Activated T-cell treated with anti-CD3 and anti-CD28 coated beads for 24 hours (primary cell): ENCODE measurements around the gene KLK8.
"Not testable (repeated sequence)": the region's sequence is repeated elsewhere in the genome, so short reads cannot be mapped to it uniquely, and the experiment has no call there.

Experiments
- DNase-seq: peaks from one replicate; pipeline ENCODE4 v3.0.0-alpha.2; 2020; ENCODE audit warnings: low read depth

The KLK8 gene

DNA sequence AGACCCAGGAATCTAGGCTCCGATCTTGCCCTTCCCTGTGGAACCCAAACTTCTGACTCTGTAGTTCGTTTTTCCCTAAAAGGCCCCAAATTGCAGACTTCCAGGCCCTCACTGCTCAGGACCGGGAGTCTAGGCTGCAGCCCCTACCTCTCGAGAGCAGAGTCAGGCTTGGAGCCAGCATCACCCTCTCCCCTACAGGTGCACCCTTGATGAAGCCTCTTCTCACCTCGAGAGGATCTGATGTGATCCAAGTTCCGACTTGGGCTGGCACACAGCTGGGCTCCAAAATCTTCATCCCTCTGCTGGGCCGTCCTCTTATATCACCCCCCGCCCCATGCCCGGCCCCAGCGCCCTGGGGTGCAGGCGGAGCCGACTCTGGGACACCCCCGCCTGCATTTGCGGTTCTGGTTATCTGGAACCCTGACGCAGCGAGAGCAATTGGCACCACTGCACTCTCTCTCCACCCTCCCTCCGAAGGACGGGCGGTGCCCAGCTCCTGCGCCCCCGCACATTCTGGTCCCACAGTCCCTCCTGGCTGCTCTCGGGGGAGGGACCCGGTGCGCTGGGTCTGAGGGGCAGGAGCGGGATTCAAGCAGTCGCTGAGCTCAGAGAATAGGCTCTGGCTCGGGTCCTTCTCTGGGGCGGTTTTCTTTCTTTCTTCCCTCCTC, 17.6 kb downstream of the KLK8 start, which contains the start of gene KLK7:
Gene KLK7 (minus strand): TSS at position 293 of the 668 bp plus-strand sequence. CDS start 1,518 bp downstream, outside the sequence.
- no peak for DNase-seq

DNA sequence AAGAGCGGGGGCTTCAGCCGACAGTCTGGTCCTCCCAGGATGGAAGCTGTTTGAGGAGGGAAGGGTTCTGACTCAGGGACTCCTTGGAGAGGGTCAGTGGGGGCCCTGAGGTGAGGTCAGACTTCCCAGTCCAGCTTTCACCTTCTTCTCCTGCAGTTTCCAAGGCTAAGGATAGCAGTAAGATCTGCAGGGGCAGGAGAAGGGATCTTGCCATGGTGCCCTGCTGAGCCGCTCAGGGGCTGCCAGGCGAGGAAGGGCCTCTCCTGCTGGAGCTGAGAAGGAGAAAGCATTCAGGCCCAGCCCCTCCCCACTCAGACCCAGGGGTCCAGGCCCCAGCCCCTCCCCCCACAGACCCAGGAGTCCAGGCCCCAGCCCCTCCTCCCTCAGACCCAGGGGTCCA, 19.2 kb downstream of the KLK8 start:
- DNase-seq: no peak

DNA sequence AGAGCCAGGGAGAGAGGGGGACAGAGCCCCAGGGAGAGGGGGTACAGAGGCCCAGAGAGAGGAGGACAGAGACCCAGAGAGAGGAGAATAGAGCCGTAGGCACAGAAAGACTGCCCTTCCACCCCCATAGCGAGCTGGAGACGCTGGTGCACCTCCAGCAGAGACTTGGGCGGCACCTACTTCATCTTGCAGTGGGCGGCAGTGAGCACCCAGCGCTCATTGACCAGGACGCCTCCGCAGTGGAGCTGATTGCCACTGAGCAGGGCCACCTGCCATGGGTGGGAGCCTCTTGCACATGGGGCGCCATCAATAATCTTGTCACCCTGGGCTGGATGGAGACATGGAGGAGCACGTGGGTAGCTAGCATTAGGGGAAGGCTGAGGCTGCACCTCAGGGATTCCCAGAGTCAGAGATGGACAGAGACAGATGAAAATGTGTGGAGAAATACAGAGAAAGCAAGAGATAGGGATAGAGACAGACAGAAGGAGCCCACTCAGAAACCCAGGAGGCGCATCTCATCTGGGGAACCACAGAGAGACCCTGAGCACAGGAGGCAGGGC, 19.7 kb downstream of the KLK8 start:
- no peak for DNase-seq

GRCh38 chr19:50980208-50980607, 21.2 kb downstream of the KLK8 start:
- no peak for DNase-seq

- no peak for DNase-seq
Measured at GRCh38 chr19:50979758-50980157, 21.6 kb downstream of the KLK8 start.

DNA sequence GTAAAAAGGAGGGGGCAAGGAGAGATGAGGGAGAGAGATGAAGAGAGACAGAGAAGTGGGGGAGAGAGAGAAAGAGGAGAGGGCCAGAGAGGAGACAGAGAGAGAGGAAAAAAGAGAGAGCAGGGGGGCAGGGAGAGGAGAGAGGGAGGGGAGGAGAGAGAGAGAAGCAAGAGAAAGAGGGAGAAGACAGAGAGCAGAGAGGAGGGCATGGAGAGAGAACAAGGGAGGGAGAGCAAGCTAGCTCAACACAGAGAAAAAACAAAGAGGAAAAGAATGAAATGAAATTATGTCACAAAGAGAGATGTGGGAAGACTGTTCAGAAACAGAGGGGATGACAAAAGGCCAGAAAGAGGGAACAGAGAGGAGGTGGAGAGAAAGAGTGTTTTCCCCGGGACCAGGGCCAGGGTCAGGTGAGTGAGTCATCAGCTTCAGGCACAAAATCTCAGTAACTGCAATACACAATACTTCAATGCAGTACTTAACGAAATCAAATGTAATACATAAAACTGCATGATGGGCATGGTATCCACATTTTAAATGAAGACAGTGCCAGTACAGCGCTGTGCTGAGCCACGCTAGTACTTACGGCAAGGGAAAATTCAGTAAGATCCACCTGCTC, 22.5 kb downstream of the KLK8 start:
- no peak for DNase-seq

GRCh38 chr19:50977626-50978025, 23.8 kb downstream of the KLK8 start:
- no peak for DNase-seq

DNA sequence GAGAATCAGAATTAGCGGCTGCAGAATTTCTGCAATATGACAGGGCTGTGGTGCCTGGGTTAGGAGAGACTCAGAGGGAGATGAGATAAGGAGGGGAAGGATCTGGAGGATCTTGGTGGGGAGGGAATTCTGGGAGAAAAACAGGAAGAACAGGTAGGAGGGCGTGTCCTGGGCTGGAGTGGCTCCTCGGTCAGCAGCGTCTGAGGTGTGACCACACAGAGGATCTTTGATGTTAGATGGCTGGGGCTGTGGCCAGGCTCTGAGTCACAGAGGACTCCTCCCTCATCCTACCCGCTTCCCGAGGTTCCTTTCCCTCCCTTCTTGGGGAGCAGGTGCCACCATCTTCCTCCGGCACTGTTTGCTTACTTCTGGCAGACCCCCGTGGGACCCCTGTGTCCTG, 25.6 kb downstream of the KLK8 start:
- DNase-seq: no peak

GRCh38 chr19:50974702-50975556, 26.5 kb downstream of the KLK8 start:
- no peak for DNase-seq

DNA sequence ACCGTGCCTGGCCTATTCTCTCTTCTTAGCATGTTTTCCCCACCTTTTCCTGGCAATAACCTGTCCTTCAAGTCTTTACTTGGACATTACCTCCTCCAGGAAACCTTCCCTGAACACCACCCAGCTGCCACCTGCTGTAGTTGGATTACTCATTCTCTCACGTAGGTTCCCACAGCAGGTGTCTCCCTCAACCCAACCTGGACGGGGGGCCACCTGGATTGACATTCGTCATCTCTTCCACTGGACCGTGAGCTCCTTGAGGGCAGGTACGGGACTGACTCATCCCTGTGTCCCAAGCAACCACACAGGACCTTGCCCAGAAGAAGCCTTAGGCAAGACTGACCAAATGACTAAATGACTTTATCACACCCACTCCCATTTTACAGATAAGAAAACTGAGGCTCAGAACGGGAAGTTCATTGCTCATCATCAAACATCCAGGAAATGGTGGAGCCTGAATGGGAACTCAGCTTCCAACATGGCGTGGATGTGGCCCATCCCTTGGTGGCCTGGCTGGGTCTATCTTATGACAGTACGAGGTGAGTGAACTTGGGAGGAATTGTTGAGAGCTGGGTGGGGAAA, 28.5 kb downstream of the KLK8 start:
- no peak for DNase-seq

- not testable (repeated sequence) for DNase-seq
Measured at GRCh38 chr19:50969810-50970209, 31.6 kb downstream of the KLK8 start.

- no peak for DNase-seq
Measured at GRCh38 chr19:50969413-50969760, 32.0 kb downstream of the KLK8 start, which contains the start of gene KLK6. KLK6 (minus strand) TSS chr19:50969591; CDS start chr19:50968104, 1,487 bp downstream.

DNA sequence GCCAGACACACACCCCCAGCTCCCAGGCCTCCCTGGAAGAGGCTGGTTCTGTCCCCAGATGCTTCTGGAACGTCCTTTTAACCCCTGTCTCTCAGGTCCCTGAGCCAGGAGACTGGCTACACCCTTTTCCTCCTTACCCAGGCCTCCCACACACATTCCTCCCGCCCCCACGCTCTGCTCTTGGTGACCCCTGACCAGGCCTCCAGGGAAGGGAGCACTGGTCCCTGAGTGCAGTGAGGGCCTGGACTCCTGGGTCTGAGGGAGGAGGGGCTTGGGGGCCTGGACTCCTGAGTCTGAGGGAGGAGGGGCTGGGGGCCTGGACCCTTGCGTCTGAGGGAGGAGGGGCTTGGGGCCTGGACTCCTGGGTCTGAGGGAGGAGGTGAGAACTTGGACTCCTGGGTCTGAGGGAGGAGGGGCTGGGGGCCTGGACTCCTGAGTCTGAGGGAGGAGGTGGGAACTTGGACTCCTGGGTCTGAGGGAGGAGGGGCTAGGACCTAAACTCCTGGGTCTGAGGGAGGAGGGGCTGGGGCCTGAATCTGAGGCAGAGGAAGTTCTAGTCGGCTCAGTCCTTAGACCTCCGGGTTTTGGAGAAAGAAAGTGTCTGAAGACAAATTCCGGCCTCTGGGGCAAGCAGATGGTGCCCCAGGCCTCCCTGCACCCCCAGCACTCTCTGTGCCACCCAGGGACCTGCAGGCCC, 32.5 kb downstream of the KLK8 start:
- DNase-seq: no peak

DNA sequence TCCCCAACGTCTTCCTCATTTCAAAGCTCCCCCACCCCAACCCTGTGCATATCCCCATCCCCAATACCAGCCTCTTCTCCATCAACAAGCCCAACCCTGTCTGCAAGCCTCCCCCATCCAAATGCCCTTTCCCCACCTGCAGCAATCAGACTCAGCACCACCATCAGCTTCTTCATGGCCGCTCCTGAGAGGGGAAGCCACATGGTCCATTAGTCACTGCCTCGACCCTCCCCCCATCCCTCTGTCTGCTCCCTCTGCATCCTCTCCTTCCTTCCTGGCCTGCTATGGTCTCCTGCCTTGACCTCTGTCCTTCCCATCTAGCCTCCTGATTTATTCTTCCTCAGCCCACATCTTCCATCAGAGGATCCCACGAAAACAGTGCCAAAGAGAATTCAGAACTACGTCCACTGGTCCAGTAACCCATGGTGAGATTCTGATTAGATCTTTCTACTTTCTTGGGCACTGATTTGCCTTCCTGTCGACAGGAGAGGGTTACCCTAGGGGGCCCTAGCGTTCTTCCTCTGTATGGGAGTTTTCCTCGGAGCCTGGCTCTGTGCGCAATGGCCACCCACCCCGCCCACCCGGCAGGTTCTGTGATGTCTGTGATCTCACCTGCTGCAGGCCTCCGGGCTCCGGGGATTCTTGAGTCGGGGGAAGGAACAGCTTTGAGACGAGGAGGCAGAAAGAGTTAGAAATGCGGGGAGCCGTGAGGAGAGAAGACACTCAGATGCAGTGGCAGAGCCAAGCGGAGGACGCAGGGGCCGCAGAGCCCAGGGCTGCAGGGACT, 33.3 kb downstream of the KLK8 start:
- no peak for DNase-seq

DNA sequence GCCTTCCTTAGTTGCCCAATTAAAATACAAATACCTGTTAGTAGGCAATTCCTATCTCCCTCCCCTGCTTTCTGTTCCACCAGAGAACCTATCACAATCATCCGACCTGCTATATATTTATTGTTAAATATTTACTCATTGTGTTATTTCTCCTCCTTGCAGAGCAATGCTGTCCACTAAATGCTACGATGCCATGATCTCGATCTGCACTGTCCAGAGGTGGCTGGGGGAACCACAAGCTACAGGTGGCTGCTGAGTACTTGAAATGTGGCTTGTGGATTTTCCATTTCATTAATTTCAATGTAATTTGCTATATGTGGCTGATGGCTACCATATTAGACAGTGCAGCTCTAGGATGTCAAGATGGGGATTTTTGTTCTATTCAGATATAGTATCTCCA, 37.1 kb downstream of the KLK8 start:
- DNase-seq: no peak

DNA sequence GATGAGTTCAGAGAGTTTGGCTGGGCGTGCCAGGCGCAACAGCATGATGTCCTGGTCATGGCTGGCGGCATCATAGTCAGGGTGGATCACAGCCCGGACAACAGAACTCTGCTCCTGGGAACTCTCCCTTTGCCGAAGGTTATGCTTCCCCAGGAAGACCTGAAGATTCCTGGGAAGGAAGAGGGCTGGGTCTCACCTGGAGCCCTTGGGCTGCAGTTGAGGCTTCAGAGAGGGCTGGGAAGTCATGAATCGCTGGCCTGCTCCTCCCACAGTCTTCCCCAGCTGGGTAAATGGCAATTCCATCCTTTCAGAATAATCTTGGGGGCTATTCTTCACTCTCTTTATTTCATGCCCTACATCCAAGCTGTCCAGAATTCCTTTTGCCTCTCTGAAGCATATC, 38.0 kb downstream of the KLK8 start:
- no peak for DNase-seq

- DNase-seq: no peak
Measured at GRCh38 chr19:50962245-50962644, 39.2 kb downstream of the KLK8 start.

DNA sequence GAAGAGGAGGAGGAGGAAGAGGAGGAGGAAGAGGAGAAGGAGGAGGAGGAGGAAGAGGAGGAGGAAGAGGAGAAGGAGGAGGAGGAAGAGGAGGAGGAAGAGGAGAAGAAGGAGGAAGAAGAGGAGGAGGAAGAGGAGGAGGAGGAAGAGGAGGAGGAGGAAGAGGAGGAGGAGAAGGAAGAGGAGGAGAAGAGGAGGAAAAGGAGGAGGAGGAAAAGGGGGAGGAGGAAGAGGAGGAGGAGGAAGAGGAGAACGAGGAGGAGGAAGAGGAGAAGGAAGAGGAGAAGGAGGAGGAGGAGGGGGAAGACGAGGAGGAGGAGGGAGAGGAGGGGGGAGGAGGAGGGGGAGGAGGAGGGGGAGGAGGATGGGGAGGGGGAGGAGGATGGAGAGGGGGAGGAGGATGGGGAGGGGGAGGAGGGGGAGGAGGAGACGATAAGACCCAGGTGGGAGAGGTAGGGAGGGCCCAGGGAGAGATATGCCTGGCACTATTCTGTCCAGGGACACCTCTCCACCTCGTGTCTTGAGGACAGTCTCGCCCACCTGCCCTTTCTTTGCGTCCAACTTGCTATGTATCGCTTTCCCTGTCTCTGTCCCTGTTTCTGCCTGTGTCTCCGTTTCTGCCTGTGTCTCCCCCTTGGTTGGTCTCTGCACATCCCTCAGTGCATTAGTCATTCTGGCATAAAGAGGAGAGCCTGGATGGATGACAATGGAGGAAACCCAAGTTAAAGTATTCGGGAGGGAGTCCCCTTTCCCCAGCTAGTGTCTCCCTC, 41.5 kb downstream of the KLK8 start:
- DNase-seq: no peak

DNA sequence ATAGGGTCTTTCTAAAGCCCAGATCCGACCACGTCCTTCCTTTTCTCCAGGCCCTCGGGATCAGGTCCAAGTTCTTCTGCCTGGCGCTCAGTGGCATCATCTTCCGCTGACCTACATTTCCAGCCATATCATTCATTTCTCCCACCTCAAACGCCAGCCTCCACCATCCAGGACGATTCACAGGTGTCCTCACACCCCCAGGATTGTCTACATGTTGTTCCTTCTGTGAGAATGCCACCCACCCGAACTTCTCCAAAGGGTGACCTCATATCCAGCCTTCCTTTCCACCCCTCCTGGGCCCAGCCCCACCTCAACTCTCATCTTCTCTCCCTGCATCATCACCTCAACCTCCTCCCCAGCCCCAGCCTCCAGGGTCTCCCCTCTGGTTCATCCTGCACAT, 43.8 kb downstream of the KLK8 start:
- DNase-seq: no peak

DNA sequence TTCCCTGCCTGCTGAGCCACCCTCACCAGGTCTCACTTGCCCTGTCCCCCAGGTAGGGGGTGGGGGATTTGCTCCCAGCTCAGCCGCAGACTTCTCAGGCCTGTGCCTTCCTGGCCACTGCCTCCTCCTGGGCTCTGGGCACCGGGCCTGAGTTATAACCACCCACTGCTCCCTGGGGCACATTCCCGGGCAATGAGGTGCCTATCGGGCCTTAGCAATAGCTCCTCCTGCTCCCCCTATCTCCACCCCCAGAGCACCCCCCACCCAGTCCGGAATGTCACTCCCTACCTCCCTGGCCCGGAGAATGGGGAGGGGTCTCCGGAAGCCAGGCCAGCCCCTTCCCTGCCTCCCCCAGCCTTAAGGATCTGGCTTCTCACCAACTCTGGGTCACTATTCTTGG, 48.5 kb downstream of the KLK8 start, which contains the start of gene KLK5:
Gene KLK5 (minus strand): TSS at position 129 of the 400 bp plus-strand sequence. CDS start 381 bp downstream, outside the sequence.
- no peak for DNase-seq
